Activated T-cell treated with anti-CD3 and anti-CD28 coated beads, Interleukin-2, amount 50 U/mL, for 72 hours (primary cell): Measurements from ENCODE around the gene FAT3. TPM values are rescaled to one million over a fixed set of nuclear protein-coding genes. Genes with fewer than 3 reads are reported as not detected.

Experiments used
- ATAC-seq, 2 donors: fragments of 150-1000 bp; cut with Tn5 transposase; replicated peaks in 1 of 2; 2 replicates each; pipeline ENCODE4 v1.10.0; 2021; ENCODE audit warnings: moderate library complexity in 2 of 2, mild to moderate bottlenecking in 1 of 2
- DNase-seq, 2 donors: peaks; one replicate each; pipeline ENCODE4 v3.0.0; 2021 to 2022; ENCODE audit warnings: mixed read lengths in 1 of 2
- H3K27ac Mint-ChIP-seq: one replicate; pipeline ENCODE4 v1.8.0; 2022; ENCODE audit warnings: mild to moderate bottlenecking, moderate library complexity, mixed read lengths
- H3K27me3 Mint-ChIP-seq: one replicate; pipeline ENCODE4 v1.8.0; 2022; ENCODE audit warnings: low read depth, mixed read lengths
- H3K36me3 Mint-ChIP-seq, 2 donors: one replicate each; pipeline ENCODE4 v1.8.0; 2022; ENCODE audit warnings: mixed read lengths in 2 of 2, mild to moderate bottlenecking in 1 of 2; ENCODE audit not compliant: insufficient read depth in 2 of 2
- H3K4me1 Mint-ChIP-seq: one replicate; pipeline ENCODE4 v1.8.0; 2022; ENCODE audit warnings: low read depth, mixed read lengths
- H3K4me3 Mint-ChIP-seq, 2 donors: one replicate each; pipeline ENCODE4 v1.8.0; 2022; ENCODE audit warnings: mild to moderate bottlenecking in 2 of 2, mixed read lengths in 2 of 2, moderate library complexity in 2 of 2
- H3K9me3 Mint-ChIP-seq, 2 donors: one replicate each; pipeline ENCODE4 v1.8.0; 2022; ENCODE audit warnings: mixed read lengths in 2 of 2
- total RNA-seq, 2 donors: library from RNA; stranded (reverse); gene quantifications; one replicate each; pipeline ENCODE4 v1.2.3, GENCODE V29; 2022

Gene FAT3
- total RNA-seq, 2 donors from 2014 or later: not detected

GRCh38 chr11:92249156-92249753 is 24.6 kb downstream of the FAT3 start:
- ATAC-seq (no peak), DNase-seq (no peak)
- Mint-ChIP-seq H3K36me3 (no peaks in the 10 kb centered on the region), H3K27me3 (no peaks in the 10 kb centered on the region), H3K27ac (no peak overlapping the region), H3K4me3 (no peak overlapping the region), H3K9me3 (peaks cover 4 to 5% of the 10 kb centered on the region in 2 donors), H3K4me1 (no peaks in the 10 kb centered on the region)

GRCh38 chr11:92251980-92252379 is 27.4 kb downstream of the FAT3 start:
- no peak overlapping the region for H3K27ac Mint-ChIP-seq
- ATAC-seq: no peak
- DNase-seq: no peak

GRCh38 chr11:92253421-92253820 is 28.8 kb downstream of the FAT3 start:
- H3K4me3 Mint-ChIP-seq: no peak overlapping the region
- H3K27me3 Mint-ChIP-seq: no peaks in the 10 kb centered on the region
- DNase-seq: no peak
- no peak for ATAC-seq
- H3K27ac Mint-ChIP-seq: no peak overlapping the region
- H3K36me3 Mint-ChIP-seq: no peaks in the 10 kb centered on the region
- H3K9me3 Mint-ChIP-seq: peaks cover 3 to 6% of the 10 kb centered on the region in 2 donors
- no peaks in the 10 kb centered on the region for H3K4me1 Mint-ChIP-seq

More at GRCh38 chr11:92251980-92252379, 27.4 kb downstream of the FAT3 start:
- peaks cover 2 to 3% of the 10 kb centered on the region in 2 donors for H3K9me3 Mint-ChIP-seq
- H3K4me3 Mint-ChIP-seq: no peak overlapping the region
- no peaks in the 10 kb centered on the region for H3K4me1 Mint-ChIP-seq
- H3K36me3 Mint-ChIP-seq: no peaks in the 10 kb centered on the region
- H3K27me3 Mint-ChIP-seq: no peaks in the 10 kb centered on the region

GRCh38 chr11:92253945-92254344 is 29.3 kb downstream of the FAT3 start:
- H3K36me3 Mint-ChIP-seq: no peaks in the 10 kb centered on the region
- no peak for ATAC-seq
- peaks cover 6 to 9% of the 10 kb centered on the region in 2 donors for H3K9me3 Mint-ChIP-seq

GRCh38 chr11:92257536-92257935 is 32.9 kb downstream of the FAT3 start:
- H3K36me3 Mint-ChIP-seq: no peaks in the 10 kb centered on the region
- H3K9me3 Mint-ChIP-seq: peaks cover 4 to 9% of the 10 kb centered on the region in 2 donors
- no peak overlapping the region for H3K27ac Mint-ChIP-seq
- H3K4me3 Mint-ChIP-seq: no peak overlapping the region
- H3K4me1 Mint-ChIP-seq: no peaks in the 10 kb centered on the region
- no peak for ATAC-seq
- no peaks in the 10 kb centered on the region for H3K27me3 Mint-ChIP-seq
- no peak for DNase-seq

More at GRCh38 chr11:92253945-92254344, 29.3 kb downstream of the FAT3 start:
- Mint-ChIP-seq H3K27ac (no peak overlapping the region), H3K4me1 (no peaks in the 10 kb centered on the region), H3K4me3 (no peak overlapping the region), H3K27me3 (no peaks in the 10 kb centered on the region)
- no peak for DNase-seq

GRCh38 chr11:92259861-92260260 is 35.2 kb downstream of the FAT3 start:
- DNase-seq (no peak), ATAC-seq (no peak)
- no peaks in the 10 kb centered on the region for H3K4me1 Mint-ChIP-seq
- no peak overlapping the region for H3K4me3 Mint-ChIP-seq
- H3K9me3 Mint-ChIP-seq: peaks cover 4 to 6% of the 10 kb centered on the region in 2 donors
- no peaks in the 10 kb centered on the region for H3K36me3 Mint-ChIP-seq
- H3K27me3 Mint-ChIP-seq: no peaks in the 10 kb centered on the region
- H3K27ac Mint-ChIP-seq: no peak overlapping the region

- Mint-ChIP-seq H3K27me3 (no peaks in the 10 kb centered on the region), H3K4me1 (no peaks in the 10 kb centered on the region), H3K4me3 (no peak overlapping the region), H3K27ac (no peak overlapping the region), H3K9me3 (no peaks in the 10 kb centered on the region), H3K36me3 (no peaks in the 10 kb centered on the region)
- ATAC-seq: no peak
- DNase-seq: no peak
Measured at GRCh38 chr11:92264350-92264749, 39.7 kb downstream of the FAT3 start.

GRCh38 chr11:92266806-92267205 is 42.2 kb downstream of the FAT3 start:
- H3K9me3 Mint-ChIP-seq: peaks cover 6 to 7% of the 10 kb centered on the region in 2 donors

GRCh38 chr11:92267278-92267677 is 42.7 kb downstream of the FAT3 start:
- no peaks in the 10 kb centered on the region for H3K36me3 Mint-ChIP-seq
- ATAC-seq: no peak
- H3K27me3 Mint-ChIP-seq: no peaks in the 10 kb centered on the region
- no peak overlapping the region for H3K4me3 Mint-ChIP-seq
- DNase-seq: no peak
- H3K4me1 Mint-ChIP-seq: no peaks in the 10 kb centered on the region
- peaks cover 7 to 9% of the 10 kb centered on the region in 2 donors for H3K9me3 Mint-ChIP-seq
- H3K27ac Mint-ChIP-seq: no peak overlapping the region

More at GRCh38 chr11:92266806-92267205, 42.2 kb downstream of the FAT3 start:
- Mint-ChIP-seq H3K4me3 (no peak overlapping the region), H3K36me3 (no peaks in the 10 kb centered on the region), H3K4me1 (no peaks in the 10 kb centered on the region), H3K27me3 (no peaks in the 10 kb centered on the region), H3K27ac (no peak overlapping the region)
- ATAC-seq: no peak
- DNase-seq: no peak

GRCh38 chr11:92267968-92268367 is 43.4 kb downstream of the FAT3 start:
- no peak overlapping the region for H3K27ac Mint-ChIP-seq
- H3K4me1 Mint-ChIP-seq: no peaks in the 10 kb centered on the region
- ATAC-seq (no peak), DNase-seq (no peak)
- no peak overlapping the region for H3K4me3 Mint-ChIP-seq
- H3K9me3 Mint-ChIP-seq: peaks cover 7 to 9% of the 10 kb centered on the region in 2 donors
- H3K27me3 Mint-ChIP-seq: no peaks in the 10 kb centered on the region
- no peaks in the 10 kb centered on the region for H3K36me3 Mint-ChIP-seq

- no peak for DNase-seq
Measured at GRCh38 chr11:92268546-92268945, 43.9 kb downstream of the FAT3 start.

GRCh38 chr11:92269021-92269420 is 44.4 kb downstream of the FAT3 start:
- peaks cover 7 to 9% of the 10 kb centered on the region in 2 donors for H3K9me3 Mint-ChIP-seq
- H3K27me3 Mint-ChIP-seq: no peaks in the 10 kb centered on the region
- DNase-seq: no peak

More at GRCh38 chr11:92268546-92268945, 43.9 kb downstream of the FAT3 start:
- no peak for ATAC-seq
- H3K27me3 Mint-ChIP-seq: no peaks in the 10 kb centered on the region
- H3K36me3 Mint-ChIP-seq: no peaks in the 10 kb centered on the region
- no peak overlapping the region for H3K27ac Mint-ChIP-seq
- no peaks in the 10 kb centered on the region for H3K4me1 Mint-ChIP-seq
- H3K4me3 Mint-ChIP-seq: no peak overlapping the region
- H3K9me3 Mint-ChIP-seq: peaks cover 7 to 9% of the 10 kb centered on the region in 2 donors

GRCh38 chr11:92269841-92270240 is 45.2 kb downstream of the FAT3 start:
- Mint-ChIP-seq H3K9me3 (peaks cover 7 to 9% of the 10 kb centered on the region in 2 donors), H3K4me3 (no peak overlapping the region), H3K27me3 (no peaks in the 10 kb centered on the region), H3K4me1 (no peaks in the 10 kb centered on the region), H3K27ac (no peak overlapping the region), H3K36me3 (no peaks in the 10 kb centered on the region)
- ATAC-seq: no peak
- no peak for DNase-seq

More at GRCh38 chr11:92269021-92269420, 44.4 kb downstream of the FAT3 start:
- Mint-ChIP-seq H3K4me3 (no peak overlapping the region), H3K36me3 (no peaks in the 10 kb centered on the region), H3K4me1 (no peaks in the 10 kb centered on the region), H3K27ac (no peak overlapping the region)
- ATAC-seq: no peak

GRCh38 chr11:92272651-92273050 is 48.0 kb downstream of the FAT3 start:
- Mint-ChIP-seq H3K9me3 (peaks cover 7 to 12% of the 10 kb centered on the region in 2 donors), H3K4me3 (no peak overlapping the region), H3K36me3 (no peaks in the 10 kb centered on the region), H3K27ac (no peak overlapping the region), H3K27me3 (no peaks in the 10 kb centered on the region), H3K4me1 (no peaks in the 10 kb centered on the region)
- no peak for DNase-seq
- ATAC-seq: no peak
